GM18867 (cell line): ENCODE data around the gene FDX2.

Experiments used
- ATAC-seq: cut with Tn5 transposase; IDR thresholded peaks from one replicate; pipeline ENCODE4 v1.9.1; 2021; ENCODE audit warnings: mild to moderate bottlenecking, moderate library complexity; ENCODE audit not compliant: unreplicated experiment

The FDX2 gene

GRCh38 chr19:10333758-10334587 is 18.2 kb upstream of the FDX2 start:
- no peak for ATAC-seq

- peak; percentile 90 for ATAC-seq
These were observed 17.3 kb upstream of the FDX2 start, which contains the start of gene RAVER1 for GRCh38 chr19:10332965-10333757. RAVER1 (minus strand) TSS chr19:10333529; CDS start chr19:10333507, 22 bp downstream.

- ATAC-seq = no peak
These were observed 16.5 kb upstream of the FDX2 start for GRCh38 chr19:10332158-10332964.

GRCh38 chr19:10329555-10329954 is 13.7 kb upstream of the FDX2 start:
- ATAC-seq = no peak

- ATAC-seq = no peak
These were observed 13.0 kb upstream of the FDX2 start for GRCh38 chr19:10328558-10329429.

GRCh38 chr19:10327793-10328192 is 12.0 kb upstream of the FDX2 start:
- no peak for ATAC-seq

GRCh38 chr19:10325732-10326131 is 9.9 kb upstream of the FDX2 start:
- ATAC-seq = no peak

- ATAC-seq = no peak
These were observed 6.3 kb upstream of the FDX2 start for GRCh38 chr19:10321874-10322835.

GRCh38 chr19:10321417-10321797 is 5.6 kb upstream of the FDX2 start:
- ATAC-seq = no peak

- no peak for ATAC-seq
These were observed 5.0 kb upstream of the FDX2 start for GRCh38 chr19:10320602-10321416.

GRCh38 chr19:10318807-10319682 is 3.2 kb upstream of the FDX2 start:
- no peak for ATAC-seq

- no peak for ATAC-seq
These were observed 2.1 kb upstream of the FDX2 start for GRCh38 chr19:10317857-10318462.

- no peak for ATAC-seq
These were observed 1.4 kb upstream of the FDX2 start for GRCh38 chr19:10317045-10317856.

GRCh38 chr19:10316229-10317044 is 622 bp upstream of the FDX2 start:
- no peak for ATAC-seq

GRCh38 chr19:10309423-10309822 is 6.4 kb downstream of the FDX2 start, which contains the start of gene ZGLP1:
ZGLP1 (minus strand) TSS chr19:10309815.
- no peak for ATAC-seq
